Measurements from ENCODE around the gene F8.

DNA sequence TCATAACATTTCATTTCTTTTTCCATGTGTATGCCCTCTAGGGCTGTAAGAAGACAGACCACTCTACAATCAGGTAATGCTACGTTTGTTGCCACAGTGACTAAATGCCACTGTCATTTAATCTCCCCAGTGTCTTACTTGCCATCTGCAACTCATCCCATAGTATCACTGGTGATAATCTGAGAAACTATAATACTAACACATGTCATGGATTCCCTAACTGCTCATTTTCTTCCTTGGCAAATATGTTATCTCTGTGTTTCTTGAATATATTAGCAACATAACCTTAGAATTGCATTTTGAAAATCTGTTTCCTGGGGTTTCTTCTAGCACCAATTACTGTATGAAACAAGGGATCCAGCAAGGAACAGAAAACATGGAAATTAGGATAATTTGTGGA, 130.2 kb downstream of the F8 start:
- TF ChIP-seq POLR2A (IDR thresholded peaks at IDR 0.05) (no peak), POLR2AphosphoS5 (IDR thresholded peaks at IDR 0.05) (no peak)
- TF ChIP-seq, protein P1, sequence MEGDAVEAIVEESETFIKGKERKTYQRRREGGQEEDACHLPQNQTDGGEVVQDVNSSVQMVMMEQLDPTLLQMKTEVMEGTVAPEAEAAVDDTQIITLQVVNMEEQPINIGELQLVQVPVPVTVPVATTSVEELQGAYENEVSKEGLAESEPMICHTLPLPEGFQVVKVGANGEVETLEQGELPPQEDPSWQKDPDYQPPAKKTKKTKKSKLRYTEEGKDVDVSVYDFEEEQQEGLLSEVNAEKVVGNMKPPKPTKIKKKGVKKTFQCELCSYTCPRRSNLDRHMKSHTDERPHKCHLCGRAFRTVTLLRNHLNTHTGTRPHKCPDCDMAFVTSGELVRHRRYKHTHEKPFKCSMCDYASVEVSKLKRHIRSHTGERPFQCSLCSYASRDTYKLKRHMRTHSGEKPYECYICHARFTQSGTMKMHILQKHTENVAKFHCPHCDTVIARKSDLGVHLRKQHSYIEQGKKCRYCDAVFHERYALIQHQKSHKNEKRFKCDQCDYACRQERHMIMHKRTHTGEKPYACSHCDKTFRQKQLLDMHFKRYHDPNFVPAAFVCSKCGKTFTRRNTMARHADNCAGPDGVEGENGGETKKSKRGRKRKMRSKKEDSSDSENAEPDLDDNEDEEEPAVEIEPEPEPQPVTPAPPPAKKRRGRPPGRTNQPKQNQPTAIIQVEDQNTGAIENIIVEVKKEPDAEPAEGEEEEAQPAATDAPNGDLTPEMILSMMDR (IDR thresholded peaks at IDR 0.05): no peak
